DOHH2 (cell line): ENCODE data around the gene BARX2.

Source experiments
- H3F3A ChIP-seq: fragments of 200-600 bp; sonication (generic), shearing (Covaris generic); 2 replicates; pipeline ENCODE4 v1.6.0; 2016; ENCODE audit warnings: antibody characterized with exemption, mild to moderate bottlenecking; ENCODE audit not compliant: control insufficient read depth, insufficient read depth
- H3K27ac ChIP-seq: fragments of 200-600 bp; sonication (generic); 2 replicates; pipeline ENCODE4 v1.5.1; 2014; ENCODE audit warnings: low read depth, mild to moderate bottlenecking, low read length, moderate library complexity
- H3K27me3 ChIP-seq: fragments of 200-600 bp; sonication (generic); 2 replicates; pipeline ENCODE4 v1.6.1; 2014; ENCODE audit warnings: mild to moderate bottlenecking, low read length, mixed read lengths; ENCODE audit not compliant: control insufficient read depth
- H3K36me3 ChIP-seq: fragments of 200-600 bp; sonication (generic); 2 replicates; pipeline ENCODE4 v1.6.1; 2014; ENCODE audit warnings: mild to moderate bottlenecking, low read length, moderate library complexity, mixed read lengths; ENCODE audit not compliant: control insufficient read depth
- H3K4me1 ChIP-seq: fragments of 200-600 bp; sonication (generic); 2 replicates; pipeline ENCODE4 v1.6.1; 2014; ENCODE audit warnings: mild to moderate bottlenecking, low read length, mixed read lengths; ENCODE audit not compliant: control insufficient read depth
- H3K4me2 ChIP-seq: fragments of 200-600 bp; sonication (generic); 2 replicates; pipeline ENCODE4 v1.6.0; 2014; ENCODE audit warnings: mild to moderate bottlenecking, low read length, moderate library complexity
- H3K4me3 ChIP-seq: fragments of 200-600 bp; sonication (generic); 2 replicates; pipeline ENCODE4 v1.5.1; 2014; ENCODE audit warnings: mild to moderate bottlenecking, low read length, mixed read lengths
- H3K79me2 ChIP-seq: fragments of 200-600 bp; sonication (generic); 2 replicates; pipeline ENCODE4 v1.6.1; 2014; ENCODE audit warnings: mild to moderate bottlenecking, low read length, mixed read lengths; ENCODE audit not compliant: control insufficient read depth
- H3K9me2 ChIP-seq: fragments of 200-600 bp; sonication (generic); replicated peaks from 2 replicates; pipeline ENCODE4 v1.6.1; 2014; ENCODE audit warnings: mild to moderate bottlenecking, low read length, mixed read lengths; ENCODE audit not compliant: control insufficient read depth
- H3K9me3 ChIP-seq: fragments of 200-600 bp; sonication (generic); 2 replicates; pipeline ENCODE4 v1.6.1; 2014; ENCODE audit warnings: antibody characterized with exemption, low read length, mixed read lengths; ENCODE audit not compliant: control insufficient read depth, insufficient read depth
- H4K20me1 ChIP-seq: fragments of 200-600 bp; sonication (generic); 2 replicates; pipeline ENCODE4 v1.6.0; 2014; ENCODE audit warnings: low read depth, mild to moderate bottlenecking, antibody characterized with exemption, low read length, moderate library complexity; ENCODE audit not compliant: control insufficient read depth, insufficient read depth
- CTCF ChIP-seq: fragments of 200-600 bp; sonication (generic); IDR thresholded peaks from one replicate; pipeline ENCODE4 v1.5.1; 2014; ENCODE audit warnings: antibody characterized with exemption, mild to moderate bottlenecking, low read depth, low read length; ENCODE audit not compliant: poor library complexity, severe bottlenecking
- EZH2phosphoT487 ChIP-seq: fragments of 200-600 bp; sonication (generic); IDR thresholded peaks from 2 replicates; pipeline ENCODE4 v1.6.1; 2017; ENCODE audit warnings: borderline replicate concordance, mild to moderate bottlenecking, antibody characterized with exemption, low read length, moderate library complexity, mixed read lengths

BARX2 gene

GRCh38 chr11:129380413-129380812 is 4.8 kb downstream of the BARX2 start:
- H3K4me2 ChIP-seq: no peak overlapping the region
- TF ChIP-seq EZH2phosphoT487 (no peak), CTCF (no peak)
- H3F3A ChIP-seq: no peaks in the 10 kb centered on the region
- no peaks in the 10 kb centered on the region for H3K9me2 ChIP-seq
- H3K27ac ChIP-seq: no peak overlapping the region
- H3K9me3 ChIP-seq: no peaks in the 10 kb centered on the region
- H3K79me2 ChIP-seq: no peaks in the 10 kb centered on the region
- no peaks in the 10 kb centered on the region for H4K20me1 ChIP-seq
- no peak overlapping the region for H3K4me3 ChIP-seq
- H3K4me1 ChIP-seq: no peaks in the 10 kb centered on the region
- H3K36me3 ChIP-seq: no peaks in the 10 kb centered on the region
- H3K27me3 ChIP-seq: peaks cover 3% of the 10 kb centered on the region; the same call in 1 of the 2 replicates

DNA sequence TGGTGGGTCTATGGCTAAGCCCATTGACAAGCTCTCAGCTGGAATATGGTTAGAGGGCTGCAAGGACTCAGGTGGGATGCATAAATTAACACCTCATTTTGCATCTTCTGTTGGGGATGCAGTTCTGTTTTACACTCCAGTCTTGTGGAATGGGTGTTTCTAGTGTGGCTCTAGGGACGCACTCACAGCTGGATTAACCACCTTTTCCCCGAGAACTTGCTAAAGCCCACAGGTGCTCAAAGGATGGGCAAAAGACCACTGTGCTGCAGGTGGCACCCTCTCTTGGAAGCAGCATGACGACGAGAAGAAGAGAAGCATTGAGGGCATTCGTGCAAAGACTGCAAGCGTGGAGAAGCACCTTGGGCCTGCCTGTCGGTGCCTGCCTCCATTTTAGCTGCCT is 6.9 kb downstream of the BARX2 start:
- no peaks in the 10 kb centered on the region for H4K20me1 ChIP-seq
- no peaks in the 10 kb centered on the region for H3K27me3 ChIP-seq

GRCh38 chr11:129383060-129383459 is 7.4 kb downstream of the BARX2 start:
- TF ChIP-seq CTCF: no peak
- TF ChIP-seq EZH2phosphoT487: no peak
- no peak overlapping the region for H3K4me2 ChIP-seq
- no peaks in the 10 kb centered on the region for H3K9me3 ChIP-seq
- H3F3A ChIP-seq: no peaks in the 10 kb centered on the region
- H3K27me3 ChIP-seq: no peaks in the 10 kb centered on the region
- no peaks in the 10 kb centered on the region for H3K9me2 ChIP-seq
- no peak overlapping the region for H3K27ac ChIP-seq
- H4K20me1 ChIP-seq: no peaks in the 10 kb centered on the region
- H3K79me2 ChIP-seq: no peaks in the 10 kb centered on the region
- no peak overlapping the region for H3K4me3 ChIP-seq
- H3K36me3 ChIP-seq: no peaks in the 10 kb centered on the region
- H3K4me1 ChIP-seq: no peaks in the 10 kb centered on the region

More for the DNA sequence above, 6.9 kb downstream of the BARX2 start:
- no peak overlapping the region for H3K4me3 ChIP-seq
- H3K4me2 ChIP-seq: no peak overlapping the region
- H3K4me1 ChIP-seq: no peaks in the 10 kb centered on the region
- H3K36me3 ChIP-seq: no peaks in the 10 kb centered on the region
- no peaks in the 10 kb centered on the region for H3K9me3 ChIP-seq
- no peaks in the 10 kb centered on the region for H3F3A ChIP-seq
- no peaks in the 10 kb centered on the region for H3K9me2 ChIP-seq
- no peak overlapping the region for H3K27ac ChIP-seq
- TF ChIP-seq EZH2phosphoT487: no peak
- no peak for TF ChIP-seq CTCF
- H3K79me2 ChIP-seq: no peaks in the 10 kb centered on the region

DNA sequence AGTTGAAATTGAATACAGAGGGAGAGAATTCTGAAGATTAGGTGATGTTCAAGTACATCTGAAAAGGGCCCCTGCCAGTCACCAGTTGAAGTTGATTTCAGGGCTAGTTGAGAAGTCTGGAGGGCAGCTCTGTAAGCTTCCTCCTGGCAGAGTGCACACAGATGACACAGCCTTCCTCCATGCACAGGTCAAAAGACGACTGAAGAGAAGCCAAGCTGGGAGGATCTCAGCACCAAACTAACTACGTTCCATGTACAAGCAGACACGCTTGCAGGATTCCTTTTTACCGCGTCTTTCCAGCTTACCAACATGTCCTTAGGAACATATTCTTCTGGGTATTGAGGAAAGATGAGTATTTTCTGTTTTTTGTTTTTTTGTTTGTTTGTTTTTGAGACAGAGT is 7.9 kb downstream of the BARX2 start:
- Histone ChIP-seq H3K9me3 (no peaks in the 10 kb centered on the region), H3K4me1 (no peaks in the 10 kb centered on the region), H3K36me3 (no peaks in the 10 kb centered on the region), H3K27me3 (no peaks in the 10 kb centered on the region), H4K20me1 (no peaks in the 10 kb centered on the region), H3K4me2 (no peak overlapping the region), H3K27ac (no peak overlapping the region), H3K79me2 (no peaks in the 10 kb centered on the region), H3K4me3 (no peak overlapping the region), H3F3A (no peaks in the 10 kb centered on the region), H3K9me2 (no peaks in the 10 kb centered on the region)
- no peak for TF ChIP-seq CTCF
- TF ChIP-seq EZH2phosphoT487: no peak
